ENCODE measurements around the gene SCARB2.

GRCh38 chr4:76213415-76214176 lies at the start of gene SCARB2:
- peak; percentile 85 to 95 for TF ChIP-seq POLR2A (IDR thresholded peaks at IDR 0.05)
- TF ChIP-seq, protein P1, sequence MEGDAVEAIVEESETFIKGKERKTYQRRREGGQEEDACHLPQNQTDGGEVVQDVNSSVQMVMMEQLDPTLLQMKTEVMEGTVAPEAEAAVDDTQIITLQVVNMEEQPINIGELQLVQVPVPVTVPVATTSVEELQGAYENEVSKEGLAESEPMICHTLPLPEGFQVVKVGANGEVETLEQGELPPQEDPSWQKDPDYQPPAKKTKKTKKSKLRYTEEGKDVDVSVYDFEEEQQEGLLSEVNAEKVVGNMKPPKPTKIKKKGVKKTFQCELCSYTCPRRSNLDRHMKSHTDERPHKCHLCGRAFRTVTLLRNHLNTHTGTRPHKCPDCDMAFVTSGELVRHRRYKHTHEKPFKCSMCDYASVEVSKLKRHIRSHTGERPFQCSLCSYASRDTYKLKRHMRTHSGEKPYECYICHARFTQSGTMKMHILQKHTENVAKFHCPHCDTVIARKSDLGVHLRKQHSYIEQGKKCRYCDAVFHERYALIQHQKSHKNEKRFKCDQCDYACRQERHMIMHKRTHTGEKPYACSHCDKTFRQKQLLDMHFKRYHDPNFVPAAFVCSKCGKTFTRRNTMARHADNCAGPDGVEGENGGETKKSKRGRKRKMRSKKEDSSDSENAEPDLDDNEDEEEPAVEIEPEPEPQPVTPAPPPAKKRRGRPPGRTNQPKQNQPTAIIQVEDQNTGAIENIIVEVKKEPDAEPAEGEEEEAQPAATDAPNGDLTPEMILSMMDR (IDR thresholded peaks at IDR 0.05): peak in 2 of 5 experiments; percentile 48 to 57
- peak in 1 of 2 donors; percentile 80 for TF ChIP-seq EP300 (IDR thresholded peaks at IDR 0.05)

All from tibial nerve (tissue), 4 donors.